ENCODE results near the gene DSCAM. TPM values are rescaled to one million over a fixed set of nuclear protein-coding genes. Genes with fewer than 3 reads are reported as not detected.

The DSCAM gene
- total RNA-seq, 1 donor from 2014 or later = 0.36 TPM

DNA sequence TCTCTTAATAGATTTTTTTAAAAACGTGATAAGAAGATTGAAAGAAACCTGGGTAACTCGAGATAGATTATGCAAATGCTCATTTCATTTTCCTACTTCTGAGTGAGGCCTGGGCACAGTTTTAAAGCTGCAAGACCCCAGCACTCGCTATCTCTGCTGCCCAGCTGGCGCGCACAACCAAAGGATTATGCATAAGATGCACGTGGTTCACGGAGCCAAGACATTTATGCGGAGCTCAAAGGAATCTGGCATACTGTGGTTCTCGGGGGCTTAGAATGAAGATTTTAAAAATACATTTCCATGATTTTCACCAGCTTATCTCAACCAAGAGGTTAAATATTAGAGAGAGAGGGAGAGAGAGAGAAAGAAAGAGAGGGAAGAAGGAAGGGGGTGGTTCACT, 210.9 kb downstream of the DSCAM start:
- DNase-seq (ENCODE audit: low spot score) = no peak
- intact Hi-C loops (cut with DNase I) = no loop called here

DNA sequence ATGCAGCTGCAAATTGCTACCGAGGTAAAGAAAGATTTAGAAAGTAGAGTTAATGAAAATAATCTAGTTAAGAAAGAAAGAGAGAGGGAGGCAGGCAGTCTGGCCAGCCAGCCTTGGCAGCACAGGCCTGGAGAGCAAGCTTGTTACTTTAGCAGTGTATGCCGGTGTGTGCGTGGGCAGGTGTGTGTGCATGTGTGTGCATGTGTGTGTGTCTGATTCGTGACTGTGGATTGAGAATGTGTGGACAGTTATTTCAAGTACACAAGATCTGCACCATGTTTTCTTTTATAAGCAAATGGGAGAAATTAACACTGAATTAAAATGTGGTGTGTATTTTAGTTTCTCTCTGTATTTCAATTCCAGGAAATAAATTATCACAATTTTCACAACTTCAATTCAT, 211.6 kb downstream of the DSCAM start:
- no peak for ATAC-seq
- DNase-seq (ENCODE audit: low spot score) = no peak
- intact Hi-C loops (cut with DNase I) = no loop called here

More for the DNA sequence above, 210.9 kb downstream of the DSCAM start:
- no peak for ATAC-seq

DNA sequence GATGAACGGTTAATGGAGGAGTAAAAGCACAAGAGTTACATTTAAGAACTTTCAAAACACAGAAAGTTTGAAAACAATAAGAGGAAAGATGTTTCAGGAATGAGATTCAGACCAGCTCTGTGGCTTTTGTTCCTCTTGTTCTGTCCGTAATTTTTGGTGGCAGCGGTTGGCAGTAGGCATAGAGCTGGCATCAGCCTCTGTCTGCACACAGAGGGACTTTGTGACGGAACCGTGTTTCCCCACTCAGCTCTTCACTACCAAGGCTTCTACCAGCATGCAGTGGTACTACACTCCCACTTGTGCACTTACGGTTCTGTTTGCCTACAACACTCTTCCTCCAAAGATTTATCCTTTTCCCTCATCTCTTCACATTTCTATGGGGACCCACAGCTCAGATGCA, 212.8 kb downstream of the DSCAM start:
- DNase-seq (ENCODE audit: low spot score) = no peak
- no peak for ATAC-seq
- intact Hi-C loops (cut with DNase I) = no loop called here

DNA sequence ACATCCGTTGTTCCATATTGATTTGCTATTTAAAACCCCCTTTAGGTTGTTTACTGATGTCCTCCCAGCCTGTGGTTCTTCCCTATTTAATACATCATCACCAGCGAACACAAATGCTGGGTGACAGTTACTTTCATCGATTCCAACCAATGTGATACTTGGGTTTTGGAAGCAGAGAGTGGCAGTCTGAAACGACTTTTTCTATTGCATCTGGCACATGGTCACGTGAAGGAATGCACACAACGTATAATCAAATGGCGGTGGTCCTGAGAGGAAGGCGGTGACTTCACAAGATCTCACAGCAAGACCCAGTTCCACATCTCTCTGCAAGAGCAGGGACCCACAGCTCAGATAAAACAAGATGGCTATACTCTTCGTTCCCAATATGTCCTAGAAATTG, 213.9 kb downstream of the DSCAM start:
- intact Hi-C loops (cut with DNase I) = no loop called here
- DNase-seq (ENCODE audit: low spot score) (no peak), ATAC-seq (no peak)

DNA sequence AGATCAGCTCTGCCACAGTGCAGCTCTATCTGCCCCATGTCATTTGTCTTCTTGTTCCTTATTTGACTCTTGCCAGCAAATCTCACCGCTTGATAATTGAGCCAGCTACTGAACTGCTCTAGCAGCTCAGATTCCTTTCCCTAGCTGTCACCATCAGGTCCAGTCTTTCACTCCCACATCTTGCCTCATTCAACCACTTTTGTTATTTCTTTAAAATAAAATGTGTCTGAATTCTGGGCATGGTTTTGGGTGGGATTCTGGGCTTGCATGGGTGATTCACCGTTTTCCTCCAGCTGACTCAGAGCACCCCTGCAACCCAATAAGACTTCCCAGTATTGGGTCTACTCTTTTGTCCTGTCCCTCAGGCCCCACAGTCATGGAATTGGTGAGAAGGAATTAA, 215.7 kb downstream of the DSCAM start:
- ATAC-seq = no peak
- no peak for DNase-seq (ENCODE audit: low spot score)
- intact Hi-C loops (cut with DNase I) = no loop called here

DNA sequence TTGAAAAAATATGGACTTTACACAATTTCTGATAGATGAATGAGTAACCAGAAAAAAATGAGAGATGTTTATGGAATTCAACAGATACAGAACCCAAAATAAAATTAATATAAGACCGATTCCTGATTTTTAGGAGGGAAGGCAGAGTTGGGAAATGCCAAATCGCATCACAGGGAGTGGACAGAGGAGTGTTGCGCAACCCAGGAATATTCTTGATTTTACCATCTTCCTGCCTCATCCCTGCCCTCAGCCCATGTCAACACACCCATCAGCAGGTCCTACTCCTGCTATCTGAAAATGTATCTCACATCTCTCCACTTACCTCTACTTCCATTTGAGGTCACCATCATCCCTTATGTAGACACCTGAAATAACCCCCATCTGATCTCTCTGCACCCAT, 221.0 kb downstream of the DSCAM start:
- DNase-seq (ENCODE audit: low spot score) = no peak
- intact Hi-C loops (cut with DNase I) = no loop called here
- ATAC-seq = no peak

DNA sequence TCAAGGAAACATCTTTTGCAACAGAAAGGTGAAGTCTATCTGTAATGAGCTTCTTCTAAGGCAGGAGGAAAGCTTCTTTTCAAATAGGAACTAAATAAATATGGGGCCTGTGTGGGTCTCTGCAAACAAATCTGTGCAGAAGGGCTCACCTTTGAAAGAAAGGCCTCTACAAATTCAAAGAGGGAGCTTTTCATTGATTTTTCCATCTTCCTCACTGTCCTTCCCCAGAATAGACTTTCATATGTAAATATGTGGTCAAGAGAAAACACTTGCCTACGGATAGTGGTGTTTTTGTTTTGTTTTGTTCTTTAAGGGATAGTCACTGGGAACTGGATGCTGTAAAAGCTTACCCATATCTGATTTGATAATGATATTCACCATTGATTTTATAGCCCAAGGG, 223.4 kb downstream of the DSCAM start:
- DNase-seq (ENCODE audit: low spot score) (no peak), ATAC-seq (no peak)
- intact Hi-C loops (cut with DNase I) = no loop called here

DNA sequence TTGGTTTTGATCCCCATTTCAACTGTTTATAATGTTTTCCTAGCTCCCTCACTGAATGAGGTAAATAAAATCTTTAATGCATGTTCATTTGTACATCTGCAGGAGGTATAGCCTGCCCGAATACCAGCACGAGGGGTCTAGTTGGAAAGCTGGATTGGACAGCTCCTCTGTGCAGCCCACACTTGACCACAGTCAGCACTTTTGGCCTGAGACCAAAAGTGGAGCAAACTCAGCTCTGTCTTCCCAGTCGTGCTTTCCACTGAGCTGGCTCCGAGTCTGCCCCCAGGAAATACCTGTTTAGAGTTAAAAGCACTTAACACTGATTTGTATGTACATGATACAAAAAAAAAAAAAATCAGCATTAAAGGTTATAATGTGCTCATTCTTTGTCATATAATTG, 224.4 kb downstream of the DSCAM start:
- intact Hi-C loops (cut with DNase I) = no loop called here
- DNase-seq (ENCODE audit: low spot score) = no peak
- ATAC-seq = no peak

DNA sequence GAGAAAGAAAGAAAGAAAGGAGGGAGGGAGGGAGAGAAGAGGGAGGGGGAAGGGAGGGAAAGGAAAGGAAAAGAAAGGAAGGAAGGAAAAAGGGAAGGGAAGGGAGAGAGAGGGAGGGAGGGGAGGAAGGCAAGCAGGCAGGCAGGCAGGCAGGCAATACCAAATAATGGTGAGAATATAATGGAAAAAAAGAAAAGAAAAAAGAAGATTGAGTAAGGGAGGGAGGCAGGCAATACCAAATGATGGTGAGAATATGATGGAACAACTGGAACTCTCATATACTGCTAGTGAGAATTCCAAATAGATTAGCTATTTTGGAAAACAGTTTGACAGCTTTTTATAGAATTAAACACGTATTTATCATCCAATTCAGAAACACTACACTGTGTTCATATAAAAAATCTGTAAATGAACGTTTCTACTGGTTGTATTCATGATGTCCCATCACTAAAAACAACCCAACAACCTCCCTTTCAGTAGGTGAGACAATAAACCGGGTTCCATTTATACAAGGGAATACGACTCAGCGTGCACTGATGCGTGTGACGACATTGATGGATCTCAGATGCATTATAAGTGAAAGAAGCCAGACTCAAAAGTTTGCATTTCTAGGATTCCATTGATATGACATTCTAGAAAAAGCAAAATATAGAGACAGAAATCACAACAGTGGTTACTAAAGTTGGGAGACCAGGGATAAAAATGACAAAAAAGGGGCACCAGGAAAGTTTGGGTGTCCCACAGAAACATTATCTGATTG, 226.4 kb downstream of the DSCAM start:
- ATAC-seq (no peak), DNase-seq (ENCODE audit: low spot score) (no peak)
- intact Hi-C loops (cut with DNase I) = no loop called here

DNA sequence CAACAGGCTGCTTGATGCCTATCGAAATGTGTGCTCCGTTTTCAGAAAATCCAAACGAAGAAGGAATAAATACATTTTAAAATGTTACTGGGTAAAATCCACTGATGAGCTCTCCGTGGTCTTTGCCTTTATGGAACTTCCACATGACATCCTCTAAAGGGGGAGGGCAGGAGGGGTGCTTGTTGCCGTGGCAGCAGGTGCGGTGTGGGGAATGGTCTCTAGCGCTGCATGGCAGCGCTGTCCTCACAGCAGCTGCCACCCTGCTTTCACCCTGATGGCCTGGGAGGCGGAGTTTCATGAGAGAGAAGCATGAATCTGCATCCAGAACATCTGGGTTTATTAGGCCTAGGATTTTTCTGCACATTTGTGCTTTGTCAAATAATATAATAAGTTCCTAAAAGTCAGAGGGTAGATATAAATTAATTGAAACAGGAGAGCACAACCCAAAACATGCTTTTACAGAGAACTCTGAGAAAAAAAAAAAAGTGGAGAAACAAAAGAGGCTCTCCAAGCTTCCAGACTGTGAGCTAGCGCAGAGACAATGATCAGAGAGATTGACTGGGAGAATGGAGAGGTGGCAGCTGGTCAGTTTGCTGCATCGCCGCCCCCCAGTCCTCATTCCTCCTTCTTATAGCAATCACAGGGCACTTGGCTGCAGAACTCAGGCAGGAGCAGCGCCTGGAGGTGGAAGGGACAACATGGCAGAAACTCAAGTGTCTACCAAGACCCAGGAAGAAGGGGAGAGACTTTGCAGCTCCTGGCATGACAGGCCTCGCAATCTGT, 228.6 kb downstream of the DSCAM start:
- ATAC-seq = no peak
- no peak for DNase-seq (ENCODE audit: low spot score)
- intact Hi-C loops (cut with DNase I) = no loop called here

DNA sequence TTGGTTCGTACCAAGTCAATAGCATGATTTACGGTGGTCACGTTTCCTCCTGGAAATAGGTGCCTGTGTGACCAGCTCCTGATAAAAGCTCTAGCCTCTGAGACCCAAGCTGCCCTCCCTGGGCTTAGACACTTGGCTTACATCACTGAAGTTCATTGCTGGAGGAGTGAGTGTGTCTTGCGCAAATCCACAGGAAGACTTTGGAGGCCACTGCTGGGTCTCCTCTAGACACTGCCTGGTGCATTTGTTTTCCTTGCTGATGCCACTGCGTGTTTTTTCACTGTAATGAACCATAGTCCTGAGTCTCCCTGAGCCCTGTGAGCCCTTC, 230.6 kb downstream of the DSCAM start:
- no peak for ATAC-seq
- DNase-seq (ENCODE audit: low spot score) = no peak
- intact Hi-C loops (cut with DNase I) = no loop called here

DNA sequence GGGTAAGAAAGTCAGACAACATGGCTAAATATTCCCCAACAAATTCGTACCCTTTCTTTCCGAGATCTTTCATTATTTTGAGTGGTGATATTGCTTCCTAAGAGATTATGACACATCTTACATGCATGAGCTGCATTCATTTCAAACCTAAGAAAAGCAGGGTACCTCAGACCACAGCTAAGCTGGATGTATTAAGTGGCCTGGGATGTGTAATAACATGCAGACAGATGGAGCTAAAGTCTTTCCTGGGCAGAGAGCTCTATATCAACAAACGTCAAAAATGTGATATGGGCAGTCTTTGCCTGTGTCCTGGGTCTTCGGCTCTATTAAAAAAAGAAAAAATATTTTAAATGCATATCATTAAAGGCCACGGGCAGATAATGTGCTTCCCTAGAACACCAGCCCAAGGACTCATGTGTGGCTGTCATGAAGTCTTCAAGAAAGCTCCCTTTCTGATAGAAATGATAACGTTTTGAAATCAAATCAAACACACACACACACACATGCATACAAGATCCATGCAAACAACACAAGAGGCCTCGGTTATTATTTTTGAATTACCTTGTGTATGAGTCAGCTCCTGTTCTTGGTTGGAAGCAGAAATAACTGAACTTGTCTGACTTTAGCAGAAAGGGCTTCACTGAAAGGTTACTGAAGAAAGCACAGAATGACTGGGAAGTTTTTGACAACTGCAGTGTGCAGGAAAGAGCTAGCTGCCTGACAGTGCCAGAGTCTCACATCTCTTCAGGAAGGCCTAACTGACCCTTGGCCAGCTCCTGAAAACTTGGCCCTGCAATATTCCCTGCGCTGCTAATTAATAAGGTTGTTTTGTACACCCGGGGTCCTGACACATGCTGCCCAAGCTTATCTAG, 231.2 kb downstream of the DSCAM start:
- DNase-seq (ENCODE audit: low spot score) (no peak), ATAC-seq (no peak)
- intact Hi-C loops (cut with DNase I) = no loop called here

DNA sequence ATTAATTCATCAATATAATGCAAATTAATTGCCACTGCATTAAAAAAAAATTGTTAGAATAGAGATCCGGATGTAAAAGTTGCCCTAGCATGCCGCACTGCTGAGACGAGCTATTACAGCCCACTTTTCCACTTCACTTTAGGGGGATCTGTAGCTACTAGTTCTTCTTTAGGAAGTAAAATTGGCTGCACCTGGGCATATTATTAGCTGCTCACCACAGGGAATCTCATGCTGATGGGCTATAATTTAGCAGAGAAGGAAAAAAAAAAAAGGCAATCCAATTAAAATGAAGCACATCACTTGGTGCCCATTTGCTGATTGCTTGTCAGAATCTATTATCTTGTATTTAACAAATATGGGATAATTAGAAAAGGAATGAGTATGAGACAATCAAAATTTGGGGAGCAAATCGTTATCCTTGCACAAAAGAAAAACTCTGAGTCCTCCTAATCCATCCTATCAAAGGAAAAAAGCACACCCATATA, 233.4 kb downstream of the DSCAM start:
- intact Hi-C loops (cut with DNase I) = no loop called here
- ATAC-seq (no peak), DNase-seq (ENCODE audit: low spot score) (no peak)

DNA sequence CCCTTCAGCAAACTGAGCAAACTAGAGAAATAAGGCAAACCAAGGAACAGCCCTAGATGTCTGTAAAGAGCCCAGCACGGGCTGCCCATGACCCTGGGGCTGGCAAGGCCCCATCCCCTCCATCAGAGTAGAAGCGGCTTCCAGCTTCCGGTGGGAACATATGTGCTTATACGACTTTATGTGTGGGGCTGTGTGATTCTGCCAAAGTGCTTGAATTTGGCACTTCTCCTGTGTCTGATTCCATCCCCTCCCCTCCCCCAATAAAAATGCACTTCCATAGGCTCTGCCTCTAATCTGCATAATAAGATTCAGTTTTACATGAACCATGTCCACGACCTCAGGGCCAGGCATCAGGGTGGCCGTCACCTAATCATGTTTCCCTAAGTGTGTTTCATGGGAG, 236.6 kb downstream of the DSCAM start:
- DNase-seq (ENCODE audit: low spot score) (no peak), ATAC-seq (no peak)
- intact Hi-C loops (cut with DNase I) = no loop called here

DNA sequence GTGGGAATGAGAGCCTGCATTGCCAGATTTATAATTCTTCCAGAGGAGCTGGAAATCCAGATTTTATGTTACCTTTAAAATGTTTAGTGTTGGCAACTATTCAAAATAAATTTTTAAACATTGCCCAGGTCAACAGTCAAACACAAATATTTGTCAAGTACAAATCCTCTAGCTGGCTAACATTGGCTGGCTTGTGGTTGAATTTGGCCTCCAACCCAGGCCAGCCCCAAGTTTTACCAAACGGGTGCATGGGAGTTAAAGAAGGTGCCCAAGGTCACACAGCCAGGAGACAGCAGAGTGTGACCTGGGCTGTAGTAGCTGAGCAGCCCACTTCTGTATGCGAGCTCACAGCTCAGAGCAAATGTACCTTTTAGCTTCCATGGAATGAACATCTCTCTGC, 240.6 kb downstream of the DSCAM start:
- no peak for ATAC-seq
- DNase-seq (ENCODE audit: low spot score) = no peak
- intact Hi-C loops (cut with DNase I) = no loop called here

DNA sequence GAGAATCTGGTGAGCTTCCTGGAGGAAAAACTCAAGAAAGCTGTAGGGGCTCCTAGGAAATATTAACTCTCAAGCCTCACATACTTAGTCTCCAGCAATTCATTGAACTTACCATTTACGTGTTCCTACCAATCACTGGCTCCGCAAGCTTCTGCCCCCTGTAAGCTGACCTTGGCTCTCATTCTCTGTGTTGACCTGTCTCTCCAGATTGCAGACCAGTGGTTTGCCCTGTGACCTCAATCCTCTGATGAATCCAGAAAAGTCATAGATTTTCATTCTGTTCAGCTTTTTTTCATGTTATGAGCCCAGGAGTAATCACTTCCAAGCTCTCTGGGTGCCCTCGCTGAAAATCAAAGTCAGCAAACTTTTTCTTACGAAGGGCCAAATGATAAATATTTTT, 241.9 kb downstream of the DSCAM start:
- ATAC-seq (no peak), DNase-seq (ENCODE audit: low spot score) (no peak)
- intact Hi-C loops (cut with DNase I) = no loop called here

DNA sequence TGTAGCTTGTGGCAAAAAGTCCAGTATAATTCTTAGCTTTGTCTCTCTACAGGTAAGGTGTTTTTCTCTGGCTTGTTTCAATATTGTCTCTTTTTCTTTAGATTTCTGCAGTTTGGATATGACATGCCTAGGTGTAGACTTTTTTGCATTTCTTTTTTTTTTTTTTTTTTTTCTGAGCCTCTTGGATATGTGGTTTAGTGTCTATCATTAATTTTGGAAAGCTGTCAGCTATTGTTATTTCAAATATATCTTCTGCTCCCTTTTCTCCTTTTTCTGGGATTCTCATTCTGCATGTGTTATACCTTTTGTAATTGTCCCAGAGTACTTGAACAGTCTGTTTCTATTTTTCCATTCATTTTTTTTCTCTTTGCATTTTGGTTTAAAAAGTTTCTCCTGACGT, 243.2 kb downstream of the DSCAM start:
- intact Hi-C loops (cut with DNase I) = no loop called here
- DNase-seq (ENCODE audit: low spot score) (no peak), ATAC-seq (no peak)

DNA sequence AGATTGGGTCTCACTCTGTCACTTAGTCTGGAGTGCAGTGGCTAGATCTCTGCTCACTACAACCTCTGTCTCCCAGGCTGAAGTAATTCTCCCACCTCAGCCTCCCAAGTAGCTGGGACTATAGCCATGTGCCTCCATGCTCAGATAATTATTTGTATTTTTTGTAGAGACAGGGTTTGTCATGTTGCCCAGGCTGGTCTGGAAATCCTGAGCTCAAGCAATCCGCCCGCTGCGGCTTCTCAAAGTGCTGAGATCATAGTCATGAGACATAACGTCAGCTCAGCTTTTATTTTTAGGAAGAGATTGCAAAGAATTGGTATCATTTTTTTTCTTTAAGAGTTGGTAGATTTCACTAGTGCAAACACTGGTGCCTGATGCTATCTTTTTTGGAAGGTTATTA, 244.9 kb downstream of the DSCAM start:
- DNase-seq (ENCODE audit: low spot score) = no peak
- no peak for ATAC-seq
- intact Hi-C loops (cut with DNase I) = no loop called here

DNA sequence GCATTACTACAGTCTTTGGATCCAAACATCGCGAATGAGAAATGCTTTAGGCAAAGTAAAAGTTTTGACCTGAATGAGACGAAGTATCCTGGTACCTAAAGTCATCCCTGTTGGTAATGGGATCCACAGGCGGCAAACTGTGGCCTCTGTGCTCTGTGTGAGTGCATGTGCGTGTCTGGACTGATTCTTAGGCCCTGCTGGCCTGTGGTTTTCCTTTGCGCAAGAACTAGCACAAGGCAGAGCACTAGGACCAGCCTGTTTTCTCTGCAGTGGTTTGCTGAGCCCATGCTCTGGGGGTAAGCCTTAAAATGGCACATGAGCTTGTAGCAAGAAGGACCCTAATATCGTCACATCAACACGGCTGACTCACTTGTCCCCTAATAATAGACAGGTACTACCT, 251.2 kb downstream of the DSCAM start:
- ATAC-seq = no peak
- DNase-seq (ENCODE audit: low spot score) = no peak
- intact Hi-C loops (cut with DNase I) = no loop called here

Data from sciatic nerve (tissue), 2 donors.